ENCODE results near the gene CD40LG.
A peak's percentile ranks its signal among the peaks of the same experiment; 100 is the strongest.

Gene CD40LG

GRCh38 chrX:136650811-136651210 lies 2.9 kb downstream of the CD40LG start:
- no peak for DNase-seq (ENCODE audit: low read depth in 3 of 3)

GRCh38 chrX:136652822-136653723 lies 5.1 kb downstream of the CD40LG start:
- no peak for DNase-seq (ENCODE audit: low read depth in 3 of 3)

- DNase-seq (ENCODE audit: low read depth in 3 of 3), result no peak
These were observed 8.5 kb downstream of the CD40LG start for GRCh38 chrX:136656361-136656964.

GRCh38 chrX:136658151-136658550 lies 10.2 kb downstream of the CD40LG start:
- no peak for DNase-seq (ENCODE audit: low read depth in 3 of 3)

- DNase-seq (ENCODE audit: low read depth in 3 of 3), result no peak
These were observed 11.2 kb downstream of the CD40LG start for GRCh38 chrX:136659174-136659573.

- DNase-seq (ENCODE audit: low read depth in 3 of 3), result no peak
These were observed 12.9 kb downstream of the CD40LG start for GRCh38 chrX:136660896-136661295.

- DNase-seq (ENCODE audit: low read depth in 3 of 3), result no peak
These were observed 14.1 kb downstream of the CD40LG start for GRCh38 chrX:136662104-136662503.

- no peak for DNase-seq (ENCODE audit: low read depth in 3 of 3)
These were observed 15.0 kb downstream of the CD40LG start for GRCh38 chrX:136662976-136663375.

- DNase-seq (ENCODE audit: low read depth in 3 of 3), result no peak
These were observed 17.4 kb downstream of the CD40LG start for GRCh38 chrX:136665258-136665900.

- DNase-seq (ENCODE audit: low read depth in 3 of 3), result no peak
These were observed 18.1 kb downstream of the CD40LG start for GRCh38 chrX:136666088-136666487.

GRCh38 chrX:136667446-136668168 lies 19.6 kb downstream of the CD40LG start:
- DNase-seq (ENCODE audit: low read depth in 3 of 3), result no peak

GRCh38 chrX:136671006-136671610 lies 23.1 kb downstream of the CD40LG start:
- no peak for DNase-seq (ENCODE audit: low read depth in 3 of 3)

GRCh38 chrX:136674270-136674985 lies 26.5 kb downstream of the CD40LG start:
- DNase-seq (ENCODE audit: low read depth in 3 of 3), result no peak

GRCh38 chrX:136679531-136679930 lies 31.6 kb downstream of the CD40LG start:
- no peak for DNase-seq (ENCODE audit: low read depth in 3 of 3)

- no peak for DNase-seq (ENCODE audit: low read depth in 3 of 3)
These were observed 36.2 kb downstream of the CD40LG start for GRCh38 chrX:136684120-136684519.

- peak in 1 of 3 experiments; percentile 35 for DNase-seq (ENCODE audit: low read depth in 3 of 3)
These were observed 39.5 kb downstream of the CD40LG start for GRCh38 chrX:136687457-136687856.

GRCh38 chrX:136689436-136689835 lies 41.5 kb downstream of the CD40LG start:
- no peak for DNase-seq (ENCODE audit: low read depth in 3 of 3)

- no peak for DNase-seq (ENCODE audit: low read depth in 3 of 3)
These were observed 43.3 kb downstream of the CD40LG start for GRCh38 chrX:136691028-136691809.

GRCh38 chrX:136692271-136692670 lies 44.3 kb downstream of the CD40LG start:
- no peak for DNase-seq (ENCODE audit: low read depth in 3 of 3)

- no peak for DNase-seq (ENCODE audit: low read depth in 3 of 3)
These were observed 46.6 kb downstream of the CD40LG start for GRCh38 chrX:136694431-136695087.
